GM21723 (cell line): Measurements from ENCODE around the gene KCP.

Experiments
- ATAC-seq: cut with Tn5 transposase; IDR thresholded peaks from one replicate; pipeline ENCODE4 v1.9.1; 2021; ENCODE audit warnings: mild to moderate bottlenecking, moderate library complexity; ENCODE audit not compliant: unreplicated experiment

KCP gene

DNA sequence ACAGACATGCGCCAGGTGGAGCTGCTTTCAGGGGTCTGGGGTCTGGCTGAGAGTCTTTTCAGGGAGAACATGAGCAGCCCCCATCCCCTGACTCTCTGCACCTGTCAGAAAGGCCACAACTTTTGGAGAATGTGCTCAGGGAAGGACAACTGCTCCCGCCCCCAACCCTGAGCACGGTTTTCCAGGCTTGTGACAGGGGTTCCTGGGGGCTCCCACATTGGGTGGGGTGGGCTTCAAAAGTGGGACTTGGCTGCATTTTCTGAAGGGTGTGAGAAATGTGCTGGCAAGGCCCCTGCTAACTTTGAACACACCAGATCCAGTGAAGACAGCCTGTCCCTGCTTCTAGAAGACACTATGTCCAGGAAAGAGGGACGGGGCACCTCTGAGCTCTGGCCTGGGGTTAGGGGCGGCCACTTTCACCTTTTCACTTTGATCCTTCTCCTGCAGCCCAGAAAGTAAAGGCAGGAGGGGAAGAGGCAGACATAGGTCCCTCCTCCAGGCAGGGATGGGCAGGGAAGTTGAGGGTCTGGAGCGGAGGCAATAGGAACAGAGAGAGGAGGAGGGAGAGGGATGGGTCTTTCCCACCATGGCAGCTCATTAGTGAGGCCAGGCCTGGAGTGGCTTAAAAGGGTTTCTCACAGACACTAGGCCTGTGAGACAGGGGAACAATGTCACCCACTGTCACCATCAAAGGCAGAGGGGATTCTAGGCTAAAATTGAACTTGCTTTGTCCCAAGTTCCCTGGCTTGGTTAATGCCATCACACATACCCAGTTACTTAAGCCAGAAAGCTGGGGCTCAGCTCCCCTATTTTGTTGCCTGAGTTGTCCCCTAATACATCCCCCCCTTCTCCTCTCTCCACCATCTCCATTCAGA, 1.5 kb downstream of the KCP start:
- no peak for ATAC-seq

DNA sequence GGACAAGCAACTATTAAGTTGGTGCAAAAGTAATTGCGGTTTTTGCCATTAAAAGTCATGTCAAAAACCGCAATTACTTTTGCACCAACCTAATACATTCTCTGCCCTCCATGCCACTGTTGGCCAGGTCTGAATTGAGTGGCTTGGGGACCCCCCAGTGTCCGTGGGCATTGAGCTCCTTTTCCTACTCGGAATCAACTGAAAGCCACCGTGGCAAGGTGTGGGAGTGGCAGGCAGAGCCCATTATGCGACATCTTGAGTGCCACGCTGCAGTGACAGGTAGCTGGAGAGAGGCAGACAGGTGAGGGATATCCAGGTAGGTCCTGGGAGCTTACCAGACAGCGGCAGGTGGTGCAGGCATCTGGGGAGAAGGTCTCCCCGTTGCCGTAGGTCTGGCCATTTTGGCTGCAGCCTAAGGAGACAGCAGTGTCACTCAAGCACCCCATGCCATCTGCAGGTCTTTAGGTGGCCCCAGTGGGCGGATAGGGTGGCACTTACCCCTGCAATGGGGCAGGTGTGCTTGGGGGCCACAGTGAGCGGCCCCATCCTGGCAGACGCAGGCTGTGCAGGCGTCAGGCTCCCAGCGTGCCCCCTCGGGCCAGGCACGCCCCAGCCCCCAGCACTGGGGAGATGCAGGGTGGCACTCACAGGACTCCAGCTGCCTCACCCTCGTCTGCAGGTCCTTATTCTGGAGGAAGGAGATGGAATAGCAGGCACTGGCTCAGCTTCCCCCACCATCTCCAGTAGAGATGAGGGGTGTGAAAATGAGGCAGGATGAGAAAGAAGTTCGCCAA, 3.5 kb downstream of the KCP start:
- no peak for ATAC-seq

DNA sequence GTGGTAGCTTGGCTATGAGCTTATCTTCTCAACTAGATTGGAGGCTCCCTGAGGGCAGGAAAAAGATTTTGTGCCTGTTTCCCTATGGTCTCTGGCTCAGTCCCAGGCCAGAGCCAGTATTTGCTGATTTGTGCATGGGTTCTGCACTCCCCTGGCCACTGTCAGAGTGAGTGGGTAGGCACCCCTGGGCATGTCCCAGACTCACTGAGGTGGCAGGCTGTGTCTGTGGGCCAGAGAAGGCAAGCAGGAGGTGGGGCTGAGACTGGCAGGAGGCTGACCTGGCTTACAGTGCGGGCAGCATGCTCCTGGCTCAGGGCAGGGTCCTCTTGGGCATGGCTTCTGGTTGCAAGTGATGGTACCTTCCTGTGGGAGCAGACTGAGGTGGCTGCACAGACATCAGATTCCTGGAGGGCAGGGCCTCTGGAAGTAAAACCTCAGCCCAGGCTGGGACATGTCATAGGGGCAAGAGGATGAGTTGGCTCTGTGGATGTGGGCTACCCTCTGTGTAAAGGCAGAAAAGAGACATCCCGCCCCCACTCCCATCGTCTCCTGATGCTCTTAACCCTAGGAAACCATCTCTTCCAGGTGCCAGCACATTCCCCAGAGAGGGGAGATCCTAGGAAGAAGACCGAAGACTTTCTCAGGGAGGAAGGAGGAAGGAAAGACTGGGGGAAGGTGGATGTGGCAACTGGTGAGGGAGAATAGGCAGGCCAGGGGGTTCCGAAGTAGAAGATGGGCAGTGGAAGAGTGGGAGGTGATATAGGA, 4.3 kb downstream of the KCP start:
- ATAC-seq = no peak

DNA sequence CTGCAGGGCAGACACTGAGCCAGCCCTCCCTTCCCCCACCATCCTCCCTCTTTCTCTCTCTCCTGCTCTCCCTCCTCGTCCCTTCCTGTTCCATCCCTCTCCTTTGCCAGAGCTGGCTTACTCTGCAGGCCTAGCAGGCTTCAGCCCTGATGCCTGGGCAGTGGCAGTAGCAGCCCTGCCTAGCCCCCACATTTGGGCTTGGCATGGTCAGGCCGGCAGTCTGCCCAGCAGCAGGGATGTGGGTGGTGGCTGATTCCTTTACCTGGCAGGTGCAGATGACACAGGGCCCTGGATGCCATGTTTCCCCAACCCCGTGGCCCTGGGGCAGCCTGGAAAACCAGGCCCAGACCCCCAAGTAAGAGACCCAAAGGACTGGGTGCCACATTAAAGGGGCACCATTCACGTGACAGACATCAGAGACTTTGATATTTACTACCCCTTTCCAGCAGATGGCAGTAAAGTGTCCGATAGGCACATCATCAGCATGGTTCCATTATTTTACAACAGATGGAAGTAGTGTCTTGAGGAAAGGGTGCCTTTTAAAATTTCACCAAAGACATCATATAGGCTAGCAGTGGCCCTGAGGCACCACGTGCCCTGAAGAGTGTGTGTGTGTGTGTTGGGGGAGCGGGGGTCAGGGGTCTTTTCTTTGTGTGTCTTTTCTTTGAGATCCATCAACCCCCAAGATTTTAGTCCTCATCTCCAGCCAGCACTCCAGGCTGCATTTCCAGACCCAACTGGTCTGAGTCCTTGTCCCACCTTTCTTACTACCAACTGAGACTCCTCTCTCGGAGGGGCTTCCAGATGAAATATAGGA, 5.9 kb downstream of the KCP start:
- ATAC-seq = no peak

DNA sequence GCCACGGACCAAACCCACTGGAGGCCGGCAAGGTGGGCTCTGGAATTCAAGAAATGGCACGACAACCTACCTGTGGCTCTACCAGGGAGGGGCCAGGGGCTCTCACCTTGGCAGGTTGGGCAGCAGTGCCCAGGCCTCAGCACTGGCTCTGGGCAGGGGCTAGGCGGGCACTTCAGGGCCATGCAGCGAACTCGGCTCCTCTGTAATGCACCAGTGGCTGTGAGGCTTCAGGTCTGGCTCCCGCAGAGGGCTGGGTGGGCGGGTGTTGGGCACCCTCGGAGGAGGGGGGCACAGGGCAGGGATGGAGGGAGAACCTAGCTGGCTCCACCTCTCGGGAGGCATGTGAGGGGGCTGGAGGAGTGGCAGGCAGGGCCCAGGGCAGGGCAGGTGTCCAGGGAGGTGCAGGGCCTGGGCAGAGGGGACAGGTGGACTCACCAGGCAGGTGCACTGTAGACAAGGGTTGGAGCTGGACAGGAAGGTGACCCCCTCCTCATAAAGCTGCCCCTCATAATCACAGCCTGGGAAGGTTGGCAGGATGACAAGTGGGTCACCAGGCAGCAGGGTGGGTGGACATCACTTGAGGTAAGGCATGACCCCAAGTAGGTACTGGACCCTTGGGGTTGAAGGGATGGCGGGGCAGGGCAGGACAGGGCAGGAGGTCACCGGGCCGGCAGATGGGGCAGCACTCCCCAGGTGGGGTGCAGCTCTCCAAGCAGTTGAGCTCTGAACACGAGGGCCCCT, 6.7 kb downstream of the KCP start:
- ATAC-seq = no peak

DNA sequence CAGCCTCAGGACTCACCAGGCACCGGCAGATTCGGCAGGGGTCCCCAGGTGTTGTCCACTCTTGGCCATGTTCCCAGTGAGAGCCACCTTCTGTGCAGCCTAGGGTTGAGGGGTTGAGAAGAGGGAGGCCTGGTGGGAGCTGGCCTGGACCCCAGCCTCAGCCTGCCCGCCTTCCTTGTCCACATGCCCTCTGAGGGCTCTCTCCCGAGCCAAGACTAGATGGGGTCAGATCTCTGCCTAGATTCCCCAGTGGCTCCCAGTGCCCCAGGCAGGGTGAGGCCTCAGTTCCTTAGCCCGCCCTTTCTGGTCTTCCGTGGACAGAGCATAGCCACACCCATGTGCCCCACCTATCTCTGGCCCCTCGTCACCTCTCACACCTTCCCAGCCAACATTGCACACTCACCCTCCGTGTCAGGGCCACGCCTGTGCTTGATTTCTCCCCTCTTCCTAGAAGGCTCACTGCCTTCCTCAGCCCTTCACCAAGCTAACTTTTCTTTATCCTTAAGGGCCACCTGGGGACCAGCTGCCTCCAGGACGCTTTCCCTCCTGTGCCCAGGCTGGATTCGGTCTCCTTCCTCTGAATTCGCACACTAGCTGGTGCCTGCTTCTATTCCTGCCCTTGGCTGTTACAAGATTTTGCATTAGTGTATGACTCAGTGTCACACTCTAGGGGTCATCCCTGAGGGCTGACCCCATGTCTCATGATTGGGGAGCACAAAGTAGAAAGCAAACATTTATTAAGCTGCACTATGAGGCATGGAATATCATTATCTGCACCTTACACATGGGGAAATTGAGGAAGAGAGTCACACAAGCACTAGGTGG, 7.5 kb downstream of the KCP start:
- ATAC-seq = no peak

DNA sequence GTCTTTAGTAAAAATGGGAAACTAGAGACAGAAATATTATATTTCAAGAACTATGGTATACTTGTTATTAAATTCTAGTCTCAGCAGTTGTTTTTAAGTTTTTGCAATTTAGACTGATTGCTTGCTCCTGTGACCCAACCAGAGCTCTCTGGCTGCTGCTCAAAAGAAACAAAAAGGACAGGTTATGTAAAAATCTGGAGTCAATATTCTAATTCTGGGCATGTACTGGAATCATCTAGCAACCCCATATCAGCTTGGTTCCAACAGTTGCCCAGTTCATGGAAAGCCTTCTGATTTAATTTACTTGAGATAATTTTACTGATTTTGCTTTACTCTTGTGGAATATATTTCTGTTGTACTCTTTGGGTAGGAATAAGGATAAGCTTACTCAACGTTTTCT, 10.3 kb downstream of the KCP start:
- ATAC-seq = no peak

DNA sequence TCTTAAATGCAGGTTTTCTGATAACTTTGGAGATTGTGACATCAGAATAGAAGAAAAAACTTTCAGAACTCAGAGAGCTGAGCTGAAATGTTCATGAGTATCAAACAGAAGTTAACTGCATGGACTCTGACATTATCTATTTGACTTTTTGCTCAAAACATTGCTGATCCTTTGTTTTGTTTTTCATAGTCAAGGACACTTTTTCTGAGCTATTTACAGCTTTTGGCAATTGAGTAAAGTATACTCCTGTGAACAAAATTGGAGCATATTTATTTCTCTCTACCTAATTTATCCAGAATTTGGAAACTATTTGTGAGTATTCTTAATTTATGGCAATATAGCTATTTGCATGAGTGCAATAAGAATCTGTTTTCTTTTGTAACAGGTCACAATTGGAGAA, 11.1 kb downstream of the KCP start:
- ATAC-seq = no peak

DNA sequence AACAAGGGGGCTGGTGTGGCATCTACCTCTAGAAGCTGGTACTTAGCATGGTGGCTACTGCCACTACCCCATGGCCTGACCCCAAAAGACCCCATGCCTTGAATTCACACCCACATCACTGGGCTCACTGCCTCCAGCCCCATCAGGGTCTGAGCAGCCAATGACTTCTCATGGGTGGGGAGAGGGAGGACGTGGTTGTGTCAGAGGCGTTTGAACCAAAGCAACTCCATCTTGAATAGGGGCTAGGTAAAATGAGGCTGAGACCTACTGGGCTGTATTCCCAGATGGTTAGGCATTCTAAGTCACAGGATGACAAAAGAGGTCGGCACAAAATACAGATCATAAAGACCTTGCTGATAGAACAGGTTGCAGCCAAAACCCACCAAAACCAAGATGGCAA, 15.2 kb downstream of the KCP start:
- ATAC-seq = no peak

DNA sequence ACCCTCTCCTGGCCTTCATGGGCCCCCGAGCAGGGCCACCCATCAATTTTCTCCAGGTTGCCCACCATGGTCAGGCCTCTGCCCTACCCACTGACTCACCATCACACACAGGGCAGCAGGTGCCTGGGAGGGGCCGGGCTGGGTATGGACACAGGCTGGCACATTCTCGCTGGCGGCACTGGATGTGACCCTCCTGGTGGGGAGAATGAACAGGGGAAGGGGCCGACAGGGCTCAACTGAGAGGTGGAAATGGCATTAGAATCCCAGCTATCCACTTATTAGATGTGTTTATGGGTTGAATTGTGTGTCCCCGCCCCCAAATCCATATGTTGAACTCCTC, 16.4 kb downstream of the KCP start:
- no peak for ATAC-seq

DNA sequence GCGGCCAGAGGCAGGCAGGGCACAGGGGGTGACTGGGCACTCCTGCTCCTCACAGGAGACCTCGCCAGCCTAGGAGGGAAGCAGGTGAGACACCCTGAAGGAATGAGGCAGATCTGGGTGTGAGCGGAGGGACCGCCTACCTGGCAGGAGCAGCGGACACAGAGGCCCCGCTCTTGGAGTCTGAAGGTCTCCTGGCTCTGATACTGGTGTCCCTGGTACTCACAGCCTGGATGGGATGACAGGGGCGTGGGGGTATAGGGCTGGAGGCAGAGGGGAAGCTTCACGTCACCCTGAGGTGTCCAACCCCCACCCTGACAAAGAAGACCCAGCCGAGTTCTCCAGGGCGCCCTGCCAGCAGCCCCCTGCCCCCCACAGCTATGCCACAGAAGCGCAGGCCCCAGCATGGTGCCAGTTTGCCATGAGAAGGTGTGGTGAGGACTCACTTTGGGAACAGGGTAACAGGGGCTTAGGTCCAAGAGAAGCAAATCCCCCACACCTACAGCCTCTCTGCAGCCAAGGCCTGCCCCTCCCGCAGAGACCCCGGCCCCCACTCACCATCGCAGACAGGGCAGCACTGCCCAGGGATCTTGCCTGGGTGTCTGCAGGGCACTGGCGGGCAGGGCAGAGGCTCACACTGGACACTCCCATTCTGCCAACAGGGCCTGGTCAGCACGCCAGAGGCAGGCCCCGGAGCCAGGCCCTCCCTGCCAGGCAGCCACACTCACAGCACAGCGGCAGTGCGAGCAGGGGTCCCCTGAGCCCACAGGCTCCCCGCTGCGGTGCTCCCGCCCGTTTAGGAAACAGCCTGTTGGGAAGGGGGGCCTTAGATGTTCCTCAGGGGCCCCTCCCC, 17.0 kb downstream of the KCP start:
- ATAC-seq = no peak

DNA sequence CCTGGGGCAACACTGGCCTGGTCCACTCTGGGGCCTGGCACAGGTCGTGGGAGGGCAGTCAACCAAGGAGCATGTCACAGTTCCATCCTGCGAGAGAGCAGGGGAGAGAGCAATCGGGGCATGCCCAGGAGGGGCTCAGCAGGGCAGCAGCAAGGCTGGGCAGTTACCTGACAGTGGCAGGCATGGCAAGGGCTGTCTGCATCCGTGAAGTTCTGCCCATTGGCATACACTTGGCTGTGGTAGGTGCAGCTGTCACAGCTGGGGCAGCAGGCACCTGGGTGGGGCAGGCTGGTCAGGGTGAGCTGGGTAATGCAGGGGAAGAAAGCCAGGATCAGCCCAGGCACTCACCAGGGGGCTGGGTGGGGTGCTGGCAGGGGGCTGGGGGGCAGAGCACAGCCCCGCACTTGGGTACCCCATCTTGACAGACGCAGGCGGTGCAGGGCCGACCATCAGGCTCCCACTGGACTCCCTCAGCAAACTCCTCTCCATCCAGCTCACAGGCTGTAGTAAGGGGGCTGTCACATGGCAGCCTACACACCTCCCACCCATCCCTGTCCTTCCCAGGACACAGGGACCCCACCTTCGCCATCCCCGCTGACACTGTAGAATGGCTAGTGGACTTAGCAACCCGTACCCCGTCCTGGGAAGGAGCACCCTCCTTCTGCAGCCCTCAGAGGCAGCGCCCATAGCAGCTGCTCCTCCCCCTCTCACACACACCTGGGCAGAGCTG, 17.8 kb downstream of the KCP start:
- no peak for ATAC-seq

DNA sequence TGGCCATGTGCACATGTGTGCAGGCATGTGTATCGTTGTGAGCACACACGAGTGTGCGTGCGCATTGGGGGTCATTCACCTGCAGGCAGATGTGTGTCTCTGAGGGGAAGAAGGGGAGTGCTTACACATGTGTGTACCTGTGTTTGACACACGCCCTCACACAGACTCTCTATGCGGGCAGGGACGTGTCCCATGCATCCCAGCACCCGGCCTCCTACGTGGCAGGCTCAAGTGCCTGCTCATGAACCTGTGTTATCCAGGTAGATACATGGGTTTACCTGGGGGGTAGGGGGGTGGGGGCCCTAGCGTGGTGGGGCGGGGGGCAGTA, 18.6 kb downstream of the KCP start:
- no peak for ATAC-seq

DNA sequence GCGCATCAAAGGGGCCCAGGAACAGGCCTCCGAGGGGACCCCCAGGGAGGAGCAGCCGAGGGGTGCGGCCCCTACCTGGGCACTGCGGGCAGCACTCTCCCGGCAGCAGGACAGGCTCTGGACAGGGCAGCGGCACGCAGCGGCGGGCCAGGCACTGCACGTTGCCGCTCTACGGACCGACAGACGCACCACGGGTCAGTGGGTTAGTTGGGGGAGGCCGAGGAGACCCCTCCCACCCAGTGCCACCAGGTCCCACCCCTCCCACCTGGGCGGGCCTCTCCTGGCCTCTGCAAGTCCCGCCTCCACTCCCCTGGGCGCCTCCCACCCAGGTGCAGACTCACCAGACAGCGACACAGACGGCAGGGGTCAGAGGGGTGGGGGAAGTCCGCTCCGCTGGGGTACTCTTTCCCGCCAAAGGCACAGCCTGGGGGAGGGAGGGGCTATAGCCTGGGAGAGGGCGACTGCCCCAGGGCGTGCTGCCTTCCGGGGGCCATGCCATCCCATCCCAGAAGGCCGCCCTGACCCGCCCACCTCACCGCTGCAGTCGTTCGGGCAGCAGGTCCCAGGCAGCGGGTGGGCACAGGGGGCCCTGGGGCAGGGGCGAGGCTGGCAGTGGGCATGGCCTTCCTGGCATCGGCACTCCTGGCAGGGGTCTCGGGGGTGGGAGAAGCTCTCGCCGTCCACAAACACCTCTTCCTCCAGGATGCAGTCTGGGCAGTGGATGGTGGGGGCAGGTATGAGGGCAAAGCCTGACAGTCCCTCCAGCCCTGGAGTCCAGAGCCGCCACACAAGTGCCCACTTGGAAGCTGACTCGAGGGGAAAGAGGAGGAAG, 19.2 kb downstream of the KCP start:
- no peak for ATAC-seq

DNA sequence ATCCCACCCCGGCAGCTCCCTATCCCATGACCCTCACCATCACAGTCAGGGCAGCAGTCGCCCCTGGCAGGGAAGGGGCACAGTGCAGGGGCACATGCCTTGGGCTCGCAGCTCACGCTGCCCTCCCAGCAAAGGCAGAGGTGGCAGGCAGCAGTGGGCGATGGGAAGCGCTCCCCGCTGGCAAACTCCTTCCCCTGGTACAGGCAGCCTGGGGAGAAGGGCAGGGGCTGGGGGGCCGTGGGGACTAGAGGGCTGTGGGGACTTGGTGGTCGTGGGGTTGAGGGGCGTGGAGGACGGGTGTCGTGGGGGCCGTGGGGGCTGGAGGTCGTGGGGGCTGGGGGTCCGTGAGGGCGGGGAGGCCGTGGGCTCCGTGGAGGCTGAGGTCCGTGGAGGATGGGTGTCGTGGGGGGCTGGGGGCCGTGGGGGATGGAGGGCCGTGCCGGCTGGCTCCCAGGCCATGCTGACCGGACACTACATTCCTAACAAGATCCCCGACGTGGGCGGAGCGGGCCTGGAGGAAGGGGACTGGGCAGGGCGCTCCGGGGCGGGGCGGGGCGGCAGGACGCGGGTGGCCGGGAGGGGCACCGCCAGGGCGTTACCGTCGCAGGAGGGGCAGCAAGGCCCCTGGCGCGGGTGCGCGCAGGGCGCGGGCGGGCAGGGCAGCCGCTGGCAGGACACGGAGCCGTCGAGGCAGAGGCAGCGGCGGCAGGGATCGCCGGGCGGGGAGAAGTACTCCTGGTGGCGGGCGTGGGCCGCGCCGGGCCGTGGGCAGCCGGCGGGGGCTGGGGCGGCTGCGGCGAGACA, 20.0 kb downstream of the KCP start:
- no peak for ATAC-seq

DNA sequence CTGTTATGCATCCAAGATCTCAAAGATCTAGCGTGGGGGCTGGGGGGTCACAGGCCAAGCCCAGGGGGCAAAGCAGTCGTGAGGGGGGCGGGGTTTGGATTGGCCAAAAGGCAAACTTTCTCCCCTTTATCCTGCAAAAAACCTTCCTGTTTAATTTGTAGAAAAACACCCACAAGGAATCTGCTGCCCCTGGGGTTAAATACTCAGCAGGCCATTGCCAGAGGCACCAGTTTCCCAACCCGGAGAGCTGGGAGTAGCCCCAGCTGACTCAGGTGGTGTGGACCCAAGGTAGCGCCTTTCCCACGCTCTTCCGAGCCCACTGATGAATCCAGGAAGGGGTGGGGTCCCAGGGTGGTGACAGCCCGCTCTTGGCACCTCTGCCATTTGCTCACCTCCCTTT, 21.4 kb downstream of the KCP start:
- ATAC-seq = no peak
